GM23248 (cell line): ENCODE results near the gene MYLK2.

Experiments
- EZH2 ChIP-seq: fragments of 200-600 bp; sonication (generic); IDR thresholded peaks from 2 replicates; pipeline ENCODE4 v1.6.1; 2018; ENCODE audit warnings: antibody characterized with exemption, mild to moderate bottlenecking; ENCODE audit not compliant: insufficient read depth, poor library complexity, severe bottlenecking
- EZH2phosphoT487 ChIP-seq: fragments of 200-600 bp; sonication (generic); IDR thresholded peaks from 2 replicates; pipeline ENCODE4 v1.6.1; 2018; ENCODE audit warnings: antibody characterized with exemption, moderate library complexity, mild to moderate bottlenecking, low read depth; ENCODE audit not compliant: insufficient read depth

GRCh38 chr20:31849306-31849930 is 30.3 kb downstream of the MYLK2 start:
- TF ChIP-seq EZH2 (no peak), EZH2phosphoT487 (no peak)
